Prostate gland (tissue), 2 donors: ENCODE data around the gene CCDC13.

ENCODE experiments used
- CTCF ChIP-seq, 4 experiments: fragments of 200-600 bp in 2 of 4; fragments of 450-650 bp in 2 of 4; sonication (generic) in 2 of 4; IDR thresholded peaks; 1 replicate in 3 of 4; 2 replicates in 1 of 4; pipeline ENCODE4 v1.5.1; 2016 to 2019; ENCODE audit warnings: antibody characterized with exemption in 4 of 4, mild to moderate bottlenecking in 2 of 4, moderate library complexity in 2 of 4
- POLR2AphosphoS5 ChIP-seq: sonication (generic); formaldehyde crosslinking; IDR thresholded peaks from one replicate; pipeline ENCODE4 v1.6.1; 2017; ENCODE audit warnings: antibody characterized with exemption

- TF ChIP-seq CTCF (IDR thresholded peaks at IDR 0.05) (no peak), POLR2AphosphoS5 (no peak)
Observed at GRCh38 chr3:42780398-42780797, 7.3 kb upstream of the CCDC13 start.
